K562 (cell line): ENCODE measurements around the gene MACF1. TPM values are rescaled to one million over a fixed set of nuclear protein-coding genes. Genes with fewer than 3 reads are reported as not detected.
A peak's percentile ranks its signal among the peaks of the same experiment; 100 is the strongest.

ENCODE experiments used
- CREB3L1 ChIP-seq: fragments of 450-650 bp; IDR thresholded peaks from 2 replicates; pipeline ENCODE4 v1.6.1; 2014; ENCODE audit warnings: low read depth, mild to moderate bottlenecking, moderate library complexity, borderline replicate concordance
- E2F6 ChIP-seq, 2 experiments: IDR thresholded peaks; 2 replicates each; pipeline ENCODE4 v1.6.1; 2011; ENCODE audit warnings: borderline replicate concordance in 1 of 2, control low read depth in 1 of 2, low read depth in 1 of 2, low read length in 1 of 2, mild to moderate bottlenecking in 1 of 2, mixed read lengths in 1 of 2, moderate library complexity in 1 of 2; ENCODE audit not compliant: insufficient read depth in 1 of 2, insufficient read length in 1 of 2, poor library complexity in 1 of 2, severe bottlenecking in 1 of 2; ENCODE audit errors: extremely low read depth in 1 of 2
- FOXM1 ChIP-seq, 2 experiments: fragments of 450-650 bp in 1 of 2; sonication (generic) in 1 of 2; formaldehyde crosslinking in 1 of 2; IDR thresholded peaks; 2 replicates each; pipeline versions ENCODE4 v1.6.1 to v1.9.0; 2017 to 2022; ENCODE audit warnings: low read depth in 2 of 2, mild to moderate bottlenecking in 2 of 2, missing genetic modification reagents in 1 of 2, moderate library complexity in 1 of 2
- KHSRP ChIP-seq: fragments of 450-650 bp; IDR thresholded peaks from 2 replicates; pipeline ENCODE4 v1.6.1; 2017
- MTA1 ChIP-seq: fragments of 450-650 bp; IDR thresholded peaks from 2 replicates; pipeline ENCODE4 v1.6.1; 2017; ENCODE audit warnings: borderline replicate concordance
- PREB ChIP-seq: sonication (generic); formaldehyde crosslinking; IDR thresholded peaks from 2 replicates; pipeline ENCODE4 v1.8.1; 2023; ENCODE audit warnings: mild to moderate bottlenecking, missing genetic modification reagents
- RAD21 ChIP-seq, 2 experiments: fragments of 250-450 bp in 1 of 2; fragments of 450-650 bp in 1 of 2; sonication (Bioruptor Pico) in 1 of 2; formaldehyde crosslinking in 1 of 2; IDR thresholded peaks in 1 of 2; conservative IDR thresholded peaks in 1 of 2; 2 replicates each; pipeline versions ENCODE4 v1.4.0 to v1.8.0; 2020 to 2022; ENCODE audit warnings: mild to moderate bottlenecking in 2 of 2, moderate library complexity in 1 of 2
- RFX5 ChIP-seq: IDR thresholded peaks from 2 replicates; pipeline ENCODE4 v1.6.1; 2011; ENCODE audit warnings: low read depth, mild to moderate bottlenecking, improper control_type of control experiment, low read length
- ZBTB7A ChIP-seq: IDR thresholded peaks from 2 replicates; pipeline ENCODE4 v1.6.1; 2011; ENCODE audit warnings: low read depth, mild to moderate bottlenecking, low read length, moderate library complexity, borderline replicate concordance; ENCODE audit not compliant: control insufficient read depth
- ZSCAN29 ChIP-seq: fragments of 450-650 bp; IDR thresholded peaks from 2 replicates; pipeline ENCODE4 v1.6.1; 2017
- polyA plus RNA-seq, 8 experiments: library from polyadenylated mRNA; depleted of rRNA in 4 of 8; stranded (reverse) in 5 of 8; unstranded in 3 of 8; fragments of >200 nt; fragmentation: Nextera tagmentation in 2 of 8; fragmentation: Illumina TruSeq in 1 of 8; extraction: Ambion mirVana in 2 of 8; extraction: Trizol in 1 of 8; gene quantifications; 2 replicates each; pipeline versions ENCODE4 v1.2.1 to v1.2.3, GENCODE V29; 2011 to 2014; ENCODE audit warnings: inconsistent platforms in 1 of 8, missing spikeins in 1 of 8
- total RNA-seq, 7 experiments: library from RNA; depleted of rRNA in 6 of 7; stranded (reverse); fragments of >200 nt in 6 of 7; fragmentation: Illumina TruSeq in 2 of 7; extraction: Trizol in 2 of 7; gene quantifications; 2 replicates each; pipeline versions ENCODE4 v1.2.1 to v1.2.3, GENCODE V29; 2011 to 2021; ENCODE audit warnings: low replicate concordance in 1 of 7
- TF ChIP-seq, protein P1 (sequence below), 2 experiments: fragments of 450-650 bp; IDR thresholded peaks; 2 replicates each; pipeline ENCODE4 v1.6.1; 2018; ENCODE audit warnings: mild to moderate bottlenecking in 2 of 2, low read depth in 1 of 2; ENCODE audit not compliant: partially characterized antibody in 2 of 2

The MACF1 gene
- total and polyA plus RNA-seq, 9 of the 15 experiments (the other 6 are each of a cell fraction or from before 2014, with no cell fraction given) = 13.2 to 232 (median 112) TPM

GRCh38 chr1:39158327-39159086 is 46.0 kb upstream of the MACF1 start (continued):
- TF ChIP-seq FOXM1 (IDR thresholded peaks at IDR 0.05; ENCODE audit: low read depth) (no peak), FOXM1 (CRISPR knock-in tag; IDR thresholded peaks at IDR 0.05; ENCODE audit: low read depth) (no peak), MTA1 (no peak), RAD21 (CRISPR knock-in tag; conservative IDR thresholded peaks at IDR 0.05 in 1 of 2, IDR thresholded peaks at IDR 0.05 in 1 of 2) (0 out of 4 replicates have a peak, but pooled peaks of 1 of the 2 experiments have one; percentile 6), ZBTB7A (peak; percentile 61; the same call in 1 of the 2 replicates), PREB (CRISPR knock-in tag) (no peak), ZSCAN29 (no peak), RFX5 (peak; percentile 44; the same call in 1 of the 2 replicates), CREB3L1 (peak; percentile 73), KHSRP (peak; percentile 74), E2F6 (IDR thresholded peaks at IDR 0.05; ENCODE audit: borderline replicate concordance in 1 of 2, extremely low read depth in 1 of 2, insufficient read depth in 1 of 2, insufficient read length in 1 of 2, low read depth in 1 of 2, low read length in 1 of 2, poor library complexity in 1 of 2, severe bottlenecking in 1 of 2) (peak in 1 of 2 experiments; percentile 29)
- TF ChIP-seq, protein P1, sequence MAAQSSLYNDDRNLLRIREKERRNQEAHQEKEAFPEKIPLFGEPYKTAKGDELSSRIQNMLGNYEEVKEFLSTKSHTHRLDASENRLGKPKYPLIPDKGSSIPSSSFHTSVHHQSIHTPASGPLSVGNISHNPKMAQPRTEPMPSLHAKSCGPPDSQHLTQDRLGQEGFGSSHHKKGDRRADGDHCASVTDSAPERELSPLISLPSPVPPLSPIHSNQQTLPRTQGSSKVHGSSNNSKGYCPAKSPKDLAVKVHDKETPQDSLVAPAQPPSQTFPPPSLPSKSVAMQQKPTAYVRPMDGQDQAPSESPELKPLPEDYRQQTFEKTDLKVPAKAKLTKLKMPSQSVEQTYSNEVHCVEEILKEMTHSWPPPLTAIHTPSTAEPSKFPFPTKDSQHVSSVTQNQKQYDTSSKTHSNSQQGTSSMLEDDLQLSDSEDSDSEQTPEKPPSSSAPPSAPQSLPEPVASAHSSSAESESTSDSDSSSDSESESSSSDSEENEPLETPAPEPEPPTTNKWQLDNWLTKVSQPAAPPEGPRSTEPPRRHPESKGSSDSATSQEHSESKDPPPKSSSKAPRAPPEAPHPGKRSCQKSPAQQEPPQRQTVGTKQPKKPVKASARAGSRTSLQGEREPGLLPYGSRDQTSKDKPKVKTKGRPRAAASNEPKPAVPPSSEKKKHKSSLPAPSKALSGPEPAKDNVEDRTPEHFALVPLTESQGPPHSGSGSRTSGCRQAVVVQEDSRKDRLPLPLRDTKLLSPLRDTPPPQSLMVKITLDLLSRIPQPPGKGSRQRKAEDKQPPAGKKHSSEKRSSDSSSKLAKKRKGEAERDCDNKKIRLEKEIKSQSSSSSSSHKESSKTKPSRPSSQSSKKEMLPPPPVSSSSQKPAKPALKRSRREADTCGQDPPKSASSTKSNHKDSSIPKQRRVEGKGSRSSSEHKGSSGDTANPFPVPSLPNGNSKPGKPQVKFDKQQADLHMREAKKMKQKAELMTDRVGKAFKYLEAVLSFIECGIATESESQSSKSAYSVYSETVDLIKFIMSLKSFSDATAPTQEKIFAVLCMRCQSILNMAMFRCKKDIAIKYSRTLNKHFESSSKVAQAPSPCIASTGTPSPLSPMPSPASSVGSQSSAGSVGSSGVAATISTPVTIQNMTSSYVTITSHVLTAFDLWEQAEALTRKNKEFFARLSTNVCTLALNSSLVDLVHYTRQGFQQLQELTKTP (IDR thresholded peaks at IDR 0.05; ENCODE audit: low read depth in 1 of 2, partially characterized antibody in 2 of 2) = peak in 1 of 2 experiments; percentile 65
